Fibroblast of lung (primary cell): ENCODE measurements around the gene COL4A2. TPM values are rescaled to one million over a fixed set of nuclear protein-coding genes. Genes with fewer than 3 reads are reported as not detected.

Experiments used
- DNase-seq, 2 donors: peaks; one replicate each; pipeline versions ENCODE4 v3.0.0 to v3.0.0-alpha.2; 2010; ENCODE audit warnings: low read depth in 2 of 2
- H2AFZ ChIP-seq: 2 replicates; pipeline ENCODE4 v1.5.1; 2012; ENCODE audit warnings: low read length, control low read depth, inconsistent platforms
- H3K27ac ChIP-seq: 2 replicates; pipeline ENCODE4 v1.5.1; 2011; ENCODE audit warnings: low read length, control low read depth; ENCODE audit not compliant: insufficient read depth
- H3K27me3 ChIP-seq: 2 replicates; pipeline ENCODE4 v1.5.1; 2011; ENCODE audit warnings: mild to moderate bottlenecking, low read length; ENCODE audit not compliant: control insufficient read depth, insufficient read depth
- H3K36me3 ChIP-seq: 2 replicates; pipeline ENCODE4 v1.5.1; 2011; ENCODE audit warnings: low read length; ENCODE audit not compliant: control insufficient read depth, insufficient read depth
- H3K4me1 ChIP-seq: 2 replicates; pipeline ENCODE4 v1.5.1; 2011; ENCODE audit warnings: low read length; ENCODE audit not compliant: control insufficient read depth, insufficient read depth; ENCODE audit errors: extremely low read depth
- H3K4me2 ChIP-seq: 2 replicates; pipeline ENCODE4 v1.5.1; 2011; ENCODE audit warnings: low read length, control low read depth; ENCODE audit not compliant: insufficient read depth; ENCODE audit errors: extremely low read depth
- H3K4me3 ChIP-seq, 4 experiments: fragments of 200-600 bp in 1 of 4; sonication (generic) in 1 of 4; replicated peaks in 1 of 4; 2 replicates each; pipeline ENCODE4 v1.5.1; 2011 to 2016; ENCODE audit warnings: low read length in 4 of 4, low read depth in 3 of 4, mild to moderate bottlenecking in 3 of 4, control low read depth in 2 of 4, inconsistent platforms in 1 of 4, mixed read lengths in 1 of 4; ENCODE audit not compliant: insufficient read depth in 1 of 4; ENCODE audit errors: control extremely low read depth in 1 of 4
- H3K79me2 ChIP-seq: 2 replicates; pipeline ENCODE4 v1.5.1; 2012; ENCODE audit warnings: mild to moderate bottlenecking, low read length, inconsistent platforms; ENCODE audit not compliant: control insufficient read depth, insufficient read depth
- H3K9ac ChIP-seq: 2 replicates; pipeline ENCODE4 v1.5.1; 2011; ENCODE audit warnings: mild to moderate bottlenecking, low read length, control low read depth; ENCODE audit not compliant: insufficient read depth
- H3K9me3 ChIP-seq: 2 replicates; pipeline ENCODE4 v1.5.1; 2012; ENCODE audit warnings: low read depth, low read length; ENCODE audit not compliant: control insufficient read depth, insufficient read depth
- H4K20me1 ChIP-seq: 2 replicates; pipeline ENCODE4 v1.5.1; 2011; ENCODE audit warnings: low read length; ENCODE audit not compliant: control insufficient read depth, insufficient read depth; ENCODE audit errors: extremely low read depth
- EZH2 ChIP-seq: IDR thresholded peaks from 2 replicates; pipeline ENCODE4 v1.5.1; 2012; ENCODE audit warnings: low read length, control low read depth, mild to moderate bottlenecking; ENCODE audit errors: missing control alignments
- polyA plus RNA-seq, 2 donors: library from polyadenylated mRNA; depleted of rRNA in 1 of 2; stranded (reverse) in 1 of 2; unstranded in 1 of 2; fragments of >200 nt; gene quantifications; 2 replicates each; pipeline ENCODE4 v1.2.1, GENCODE V29; 2011 to 2012; ENCODE audit warnings: missing spikeins in 1 of 2
- total RNA-seq: library from RNA; depleted of rRNA; stranded (reverse); fragments of >200 nt; gene quantifications from 2 replicates; pipeline ENCODE4 v1.2.1, GENCODE V29; 2014
- TF ChIP-seq, protein P1 (sequence below), 2 donors: IDR thresholded peaks in 1 of 2; conservative IDR thresholded peaks in 1 of 2; 1 replicate in 1 of 2; 2 replicates in 1 of 2; pipeline ENCODE4 v1.5.1; 2011 to 2012; ENCODE audit warnings: low read length in 2 of 2, control low read depth in 1 of 2, inconsistent platforms in 1 of 2, low read depth in 1 of 2, mild to moderate bottlenecking in 1 of 2

Gene COL4A2
- total and polyA plus RNA-seq, 2 donors (not counting 1 experiment from before 2014, with no cell fraction given) = 93.1 to 463 TPM

GRCh38 chr13:110501188-110501587, 194.1 kb downstream of the COL4A2 start:
- H3K36me3 ChIP-seq = peaks cover 20% of the 10 kb centered on the region
- no peaks in the 10 kb centered on the region for H3K79me2 ChIP-seq
- no peak for DNase-seq
- H3K4me2 ChIP-seq = no peak overlapping the region
- H2AFZ ChIP-seq = no peak overlapping the region
- no peak overlapping the region for H3K27ac ChIP-seq
- TF ChIP-seq, protein P1, sequence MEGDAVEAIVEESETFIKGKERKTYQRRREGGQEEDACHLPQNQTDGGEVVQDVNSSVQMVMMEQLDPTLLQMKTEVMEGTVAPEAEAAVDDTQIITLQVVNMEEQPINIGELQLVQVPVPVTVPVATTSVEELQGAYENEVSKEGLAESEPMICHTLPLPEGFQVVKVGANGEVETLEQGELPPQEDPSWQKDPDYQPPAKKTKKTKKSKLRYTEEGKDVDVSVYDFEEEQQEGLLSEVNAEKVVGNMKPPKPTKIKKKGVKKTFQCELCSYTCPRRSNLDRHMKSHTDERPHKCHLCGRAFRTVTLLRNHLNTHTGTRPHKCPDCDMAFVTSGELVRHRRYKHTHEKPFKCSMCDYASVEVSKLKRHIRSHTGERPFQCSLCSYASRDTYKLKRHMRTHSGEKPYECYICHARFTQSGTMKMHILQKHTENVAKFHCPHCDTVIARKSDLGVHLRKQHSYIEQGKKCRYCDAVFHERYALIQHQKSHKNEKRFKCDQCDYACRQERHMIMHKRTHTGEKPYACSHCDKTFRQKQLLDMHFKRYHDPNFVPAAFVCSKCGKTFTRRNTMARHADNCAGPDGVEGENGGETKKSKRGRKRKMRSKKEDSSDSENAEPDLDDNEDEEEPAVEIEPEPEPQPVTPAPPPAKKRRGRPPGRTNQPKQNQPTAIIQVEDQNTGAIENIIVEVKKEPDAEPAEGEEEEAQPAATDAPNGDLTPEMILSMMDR (conservative IDR thresholded peaks at IDR 0.05 in 1 of 2, IDR thresholded peaks at IDR 0.05 in 1 of 2; ENCODE audit: low read depth in 1 of 2, low read length in 2 of 2) = no peak
- TF ChIP-seq EZH2 = no peak
- H3K9me3 ChIP-seq = no peaks in the 10 kb centered on the region
- H3K9ac ChIP-seq = no peak overlapping the region
- H3K4me1 ChIP-seq = no peaks in the 10 kb centered on the region
- no peaks in the 10 kb centered on the region for H3K27me3 ChIP-seq
- H3K4me3 ChIP-seq = no peak overlapping the region
- H4K20me1 ChIP-seq = no peaks in the 10 kb centered on the region

GRCh38 chr13:110503037-110503901, 196.2 kb downstream of the COL4A2 start:
- Histone ChIP-seq H3K79me2 (no peaks in the 10 kb centered on the region), H3K4me1 (no peaks in the 10 kb centered on the region), H3K9me3 (no peaks in the 10 kb centered on the region), H3K36me3 (peaks cover 22% of the 10 kb centered on the region), H3K27ac (no peak overlapping the region), H4K20me1 (no peaks in the 10 kb centered on the region), H2AFZ (no peak overlapping the region), H3K4me3 (no peak overlapping the region), H3K27me3 (no peaks in the 10 kb centered on the region), H3K4me2 (no peak overlapping the region), H3K9ac (no peak overlapping the region)
- DNase-seq = no peak
- TF ChIP-seq EZH2 = no peak
- TF ChIP-seq, protein P1 (conservative IDR thresholded peaks at IDR 0.05 in 1 of 2, IDR thresholded peaks at IDR 0.05 in 1 of 2; ENCODE audit: low read depth in 1 of 2, low read length in 2 of 2) = no peak

DNA sequence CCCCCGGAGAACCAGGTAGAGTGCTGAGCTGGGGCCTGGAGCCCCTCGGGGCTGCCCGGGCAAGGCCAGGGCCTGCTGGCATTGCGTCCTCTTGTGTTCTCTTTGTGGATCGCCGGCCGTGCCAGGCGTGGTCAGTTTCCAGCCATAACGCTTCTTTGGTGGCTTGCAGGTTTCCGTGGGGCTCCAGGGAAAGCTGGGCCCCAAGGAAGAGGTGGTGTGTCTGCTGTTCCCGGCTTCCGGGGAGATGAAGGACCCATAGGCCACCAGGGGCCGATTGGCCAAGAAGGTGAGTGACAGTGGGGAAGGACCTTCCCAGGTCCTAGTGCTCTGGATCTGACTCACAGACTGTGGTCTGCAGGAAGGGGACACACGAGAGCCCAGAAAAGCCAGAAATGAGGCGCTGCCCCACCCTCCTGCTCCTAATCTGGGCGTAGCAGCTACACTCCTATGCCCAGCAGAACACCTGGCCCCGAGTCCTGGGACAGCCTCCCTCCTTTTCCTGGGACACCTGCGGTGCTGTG, 197.0 kb downstream of the COL4A2 start:
- no peak overlapping the region for H3K27ac ChIP-seq
- H3K4me1 ChIP-seq = no peaks in the 10 kb centered on the region
- DNase-seq = no peak
- TF ChIP-seq, protein P1 (conservative IDR thresholded peaks at IDR 0.05 in 1 of 2, IDR thresholded peaks at IDR 0.05 in 1 of 2; ENCODE audit: low read depth in 1 of 2, low read length in 2 of 2) = no peak
- TF ChIP-seq EZH2 = no peak
- H3K4me2 ChIP-seq = no peak overlapping the region
- H3K9me3 ChIP-seq = no peaks in the 10 kb centered on the region
- H2AFZ ChIP-seq = no peak overlapping the region
- peaks cover 19% of the 10 kb centered on the region for H3K36me3 ChIP-seq
- H3K9ac ChIP-seq = no peak overlapping the region
- H3K4me3 ChIP-seq = no peak overlapping the region
- H3K79me2 ChIP-seq = no peaks in the 10 kb centered on the region
- H3K27me3 ChIP-seq = no peaks in the 10 kb centered on the region
- no peaks in the 10 kb centered on the region for H4K20me1 ChIP-seq
